ENCODE measurements around the gene CALD1.

The CALD1 gene

DNA sequence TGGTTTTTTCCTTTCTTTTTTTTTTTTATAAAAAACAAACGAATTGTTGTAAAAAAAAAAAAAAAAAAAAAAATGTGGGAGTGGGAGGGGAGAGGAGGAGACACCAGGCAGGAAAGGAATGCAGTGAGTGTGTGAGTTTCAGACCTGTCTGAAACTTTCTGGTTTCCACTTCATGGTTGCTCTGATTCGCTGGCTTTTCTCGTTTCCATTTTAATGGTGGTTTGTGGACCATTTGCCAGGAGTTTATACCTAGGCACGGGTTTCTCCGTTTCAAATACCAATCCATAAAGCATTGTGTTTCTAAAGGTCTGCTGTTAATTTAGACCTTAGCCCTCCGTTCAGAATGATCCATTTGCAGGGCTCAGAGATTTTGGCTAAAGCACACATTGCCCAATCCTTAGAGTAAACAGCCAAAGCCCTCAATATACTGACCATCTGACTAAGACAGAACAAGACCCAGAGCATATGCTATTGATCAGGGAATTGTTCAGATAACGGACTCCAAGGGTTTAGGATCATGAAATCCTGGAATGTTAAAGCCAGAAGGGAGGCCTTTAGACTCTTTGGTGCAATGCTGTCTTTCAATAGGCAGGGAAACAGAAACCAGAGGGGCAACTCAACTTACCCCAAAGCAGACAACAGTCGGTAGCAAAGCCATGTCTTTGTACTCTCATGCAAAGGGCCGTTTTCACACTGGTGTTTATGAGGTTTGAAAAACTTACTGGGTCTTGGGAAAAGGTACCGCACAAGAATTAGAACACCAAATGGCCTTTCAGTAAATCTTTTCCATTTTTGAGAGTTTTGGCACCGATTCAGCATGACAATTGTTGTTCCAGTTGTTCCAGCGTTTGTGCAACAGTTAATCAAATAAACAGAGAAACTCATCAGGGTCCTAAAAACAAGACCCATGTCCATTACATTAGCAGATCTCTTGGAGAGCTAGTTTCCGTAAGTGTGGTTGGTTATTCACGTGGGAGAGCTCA lies 112.6 kb downstream of the CALD1 start:
- Mint-ChIP-seq H3K9me3 (ENCODE audit: low read depth) (peaks cover 11% of the 10 kb centered on the region), H3K27me3 (peaks cover 8% of the 10 kb centered on the region), H3K36me3 (peaks cover 9% of the 10 kb centered on the region), H3K4me3 (no peak overlapping the region), H3K27ac (no peak overlapping the region), H3K4me1 (ENCODE audit: low read depth) (peaks cover 8% of the 10 kb centered on the region)

DNA sequence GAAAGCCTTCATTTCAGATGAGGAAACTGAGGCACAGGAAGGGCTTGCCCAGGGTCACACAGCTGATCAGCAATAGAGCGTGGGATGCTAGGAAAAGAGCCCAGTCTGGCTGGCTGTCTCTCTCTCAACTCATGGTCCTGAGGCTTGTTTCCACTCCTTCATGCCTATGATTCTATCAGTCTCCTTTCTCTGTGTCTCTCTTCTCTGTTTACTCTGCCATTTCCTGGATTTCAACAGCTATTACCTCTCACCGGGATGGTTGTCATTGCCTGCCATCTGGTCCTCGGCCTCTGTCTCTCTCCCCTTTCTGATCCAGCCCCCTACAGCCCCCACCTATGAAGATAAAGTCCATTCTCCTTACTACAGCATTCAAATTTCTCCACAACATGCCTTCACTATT lies 113.5 kb downstream of the CALD1 start:
- Mint-ChIP-seq H3K36me3 (peaks cover 9% of the 10 kb centered on the region), H3K27ac (no peak overlapping the region), H3K4me3 (no peak overlapping the region), H3K9me3 (ENCODE audit: low read depth) (peaks cover 11% of the 10 kb centered on the region), H3K27me3 (peaks cover 8% of the 10 kb centered on the region), H3K4me1 (ENCODE audit: low read depth) (peaks cover 4% of the 10 kb centered on the region)

DNA sequence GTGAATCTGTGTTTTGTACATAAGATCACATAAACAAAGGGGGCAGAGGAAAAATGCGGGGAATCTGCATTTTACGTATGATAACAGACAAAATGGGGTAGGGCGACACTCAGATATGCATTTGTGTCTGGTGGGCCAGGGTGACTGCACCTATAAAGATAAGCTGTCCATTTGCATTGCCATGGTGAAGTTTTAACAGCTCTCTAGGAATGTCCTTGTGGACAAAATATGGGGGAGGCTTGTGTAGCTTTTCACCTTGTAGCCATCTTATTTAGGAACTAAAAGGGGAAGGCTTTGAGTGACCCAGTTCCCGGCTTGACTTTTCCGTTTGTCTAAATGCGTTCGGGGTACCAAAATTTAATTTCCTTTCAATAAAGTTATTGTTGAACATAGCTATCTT lies 114.5 kb downstream of the CALD1 start:
- H3K27ac Mint-ChIP-seq, result no peak overlapping the region

DNA sequence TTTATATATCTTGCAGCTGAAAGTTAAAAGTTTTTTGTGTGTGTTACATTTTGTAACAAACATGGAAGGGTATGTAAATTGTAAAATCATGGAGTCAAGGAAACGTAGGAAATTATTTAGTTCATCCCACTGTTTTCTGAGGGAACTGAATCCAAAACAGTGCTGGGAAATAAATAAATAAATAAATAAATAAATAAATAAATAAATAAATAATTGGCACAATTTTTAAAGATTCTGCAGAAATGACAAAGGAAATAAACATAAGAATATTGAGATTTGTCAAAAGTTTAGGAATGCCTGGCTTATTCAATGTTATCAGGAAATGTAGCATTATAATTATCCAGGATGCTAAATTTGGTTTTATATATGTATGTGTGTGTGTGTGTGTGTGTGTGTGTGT lies 115.5 kb downstream of the CALD1 start:
- H3K9me3 Mint-ChIP-seq (ENCODE audit: low read depth), result peaks cover 11% of the 10 kb centered on the region
- H3K36me3 Mint-ChIP-seq, result peaks cover 9% of the 10 kb centered on the region
- peaks cover 8% of the 10 kb centered on the region for H3K27me3 Mint-ChIP-seq
- peaks cover 4% of the 10 kb centered on the region for H3K4me1 Mint-ChIP-seq (ENCODE audit: low read depth)
- no peak overlapping the region for H3K27ac Mint-ChIP-seq
- H3K4me3 Mint-ChIP-seq, result no peak overlapping the region

More for the DNA sequence above, 114.5 kb downstream of the CALD1 start:
- Mint-ChIP-seq H3K36me3 (peaks cover 9% of the 10 kb centered on the region), H3K4me3 (no peak overlapping the region), H3K27me3 (peaks cover 8% of the 10 kb centered on the region), H3K9me3 (ENCODE audit: low read depth) (peaks cover 11% of the 10 kb centered on the region), H3K4me1 (ENCODE audit: low read depth) (peaks cover 4% of the 10 kb centered on the region)

DNA sequence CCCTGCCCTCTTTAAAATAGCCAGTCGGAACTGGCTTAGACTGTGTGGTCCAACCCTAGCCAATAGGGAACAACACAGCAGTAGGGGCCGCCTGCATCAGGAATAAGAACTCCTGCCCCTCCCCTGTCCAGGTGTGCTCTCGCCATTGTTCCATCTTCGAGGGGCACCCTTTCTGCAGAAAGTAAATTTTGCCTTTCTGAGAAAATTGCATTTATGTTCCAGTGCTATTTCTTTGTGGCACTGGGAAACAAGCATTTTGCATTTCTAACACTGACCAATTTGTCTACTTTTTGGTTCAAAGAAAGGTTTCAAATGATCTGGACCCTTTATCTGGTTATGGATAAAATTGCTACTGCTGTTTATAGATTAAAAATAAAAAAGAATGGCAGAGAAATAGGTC lies 116.6 kb downstream of the CALD1 start:
- Mint-ChIP-seq H3K4me1 (ENCODE audit: low read depth) (peaks cover 2% of the 10 kb centered on the region), H3K27me3 (peaks cover 7% of the 10 kb centered on the region), H3K27ac (no peak overlapping the region), H3K36me3 (peaks cover 9% of the 10 kb centered on the region), H3K9me3 (ENCODE audit: low read depth) (peaks cover 11% of the 10 kb centered on the region), H3K4me3 (no peak overlapping the region)

DNA sequence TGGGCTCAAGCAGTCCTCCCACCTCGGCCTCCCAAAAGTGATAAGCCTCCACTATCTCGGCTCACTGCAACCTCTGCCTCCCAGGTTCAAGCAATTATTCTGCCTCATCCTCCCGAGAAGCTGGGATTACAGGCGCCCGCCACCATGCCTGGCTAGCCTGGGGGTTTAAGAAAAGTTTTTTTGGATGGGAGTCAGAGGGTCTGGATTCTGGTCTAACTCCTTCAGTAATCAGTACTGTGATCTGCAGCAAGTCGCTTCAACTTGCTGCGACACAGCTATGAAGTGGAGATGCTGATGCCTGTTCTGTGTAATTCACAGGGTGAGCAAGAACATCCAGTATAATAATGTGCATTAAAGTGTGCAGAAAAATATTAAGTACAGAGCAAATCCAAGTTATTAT lies 118.5 kb downstream of the CALD1 start:
- Mint-ChIP-seq H3K4me1 (ENCODE audit: low read depth) (no peaks in the 10 kb centered on the region), H3K4me3 (no peak overlapping the region), H3K27ac (no peak overlapping the region), H3K27me3 (peaks cover 5% of the 10 kb centered on the region), H3K36me3 (peaks cover 9% of the 10 kb centered on the region), H3K9me3 (ENCODE audit: low read depth) (peaks cover 11% of the 10 kb centered on the region)

DNA sequence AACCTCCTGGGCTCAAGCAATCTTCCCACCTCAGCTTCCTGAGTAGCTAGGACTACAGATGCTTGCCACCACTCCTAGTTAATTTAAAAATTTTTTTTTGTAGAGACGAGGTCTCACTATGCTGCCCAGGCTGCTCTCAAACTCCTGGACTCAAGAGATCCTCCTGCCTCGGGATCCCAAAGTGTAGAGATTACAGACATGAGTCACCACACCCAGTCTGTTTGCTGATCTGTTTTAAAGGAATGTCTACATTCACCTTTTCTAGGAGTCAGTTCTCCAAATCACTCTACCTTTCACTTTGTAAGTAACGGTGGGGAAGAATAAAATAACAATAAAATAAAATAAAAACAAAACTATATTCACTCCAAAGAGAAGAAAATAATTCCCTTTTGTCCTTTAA lies 120.3 kb downstream of the CALD1 start:
- Mint-ChIP-seq H3K27ac (no peak overlapping the region), H3K27me3 (no peaks in the 10 kb centered on the region), H3K9me3 (ENCODE audit: low read depth) (peaks cover 11% of the 10 kb centered on the region), H3K4me1 (ENCODE audit: low read depth) (no peaks in the 10 kb centered on the region), H3K36me3 (peaks cover 6% of the 10 kb centered on the region), H3K4me3 (no peak overlapping the region)

DNA sequence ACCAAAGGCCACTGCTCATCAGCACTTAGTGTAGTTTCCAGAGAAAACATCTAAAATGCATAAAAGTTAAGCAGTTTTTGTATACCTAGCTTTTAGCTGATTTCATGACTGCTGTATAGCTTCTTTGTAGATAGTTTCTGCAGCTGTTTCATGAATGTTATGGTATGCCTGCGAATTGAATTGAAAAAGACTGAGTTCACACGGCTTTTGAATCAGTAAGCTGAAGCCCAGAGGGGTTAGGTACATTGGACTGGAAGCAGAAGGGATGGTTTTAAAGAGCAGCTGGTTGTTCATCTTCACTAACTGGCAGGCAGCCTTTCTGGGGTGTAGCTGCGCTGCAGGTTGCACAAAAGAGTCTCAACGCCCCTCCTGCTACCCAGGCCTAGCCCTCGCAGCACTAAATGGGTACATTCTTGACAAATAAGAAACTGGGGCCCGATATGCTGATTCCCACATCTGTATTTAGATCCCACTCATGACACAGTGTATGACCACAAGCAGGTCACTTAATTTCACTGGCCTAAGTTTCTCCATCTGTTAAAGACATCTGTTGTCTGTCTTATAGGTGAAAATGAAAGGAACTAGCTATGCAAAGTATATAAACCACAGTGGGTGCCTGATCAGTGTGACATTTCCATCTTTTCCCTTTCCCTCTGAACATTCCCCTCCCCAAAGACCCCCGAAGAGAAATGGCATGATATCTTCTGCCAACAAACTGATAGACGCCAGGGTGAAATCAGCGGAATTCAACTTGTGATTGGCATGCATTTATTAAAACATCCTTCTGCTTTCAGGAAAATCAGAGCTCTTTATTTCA lies 120.9 kb downstream of the CALD1 start:
- H3K4me1 Mint-ChIP-seq (ENCODE audit: low read depth), result no peaks in the 10 kb centered on the region
- peaks cover 11% of the 10 kb centered on the region for H3K9me3 Mint-ChIP-seq (ENCODE audit: low read depth)
- no peaks in the 10 kb centered on the region for H3K27me3 Mint-ChIP-seq
- H3K27ac Mint-ChIP-seq, result no peak overlapping the region
- no peak overlapping the region for H3K4me3 Mint-ChIP-seq
- peaks cover 6% of the 10 kb centered on the region for H3K36me3 Mint-ChIP-seq

DNA sequence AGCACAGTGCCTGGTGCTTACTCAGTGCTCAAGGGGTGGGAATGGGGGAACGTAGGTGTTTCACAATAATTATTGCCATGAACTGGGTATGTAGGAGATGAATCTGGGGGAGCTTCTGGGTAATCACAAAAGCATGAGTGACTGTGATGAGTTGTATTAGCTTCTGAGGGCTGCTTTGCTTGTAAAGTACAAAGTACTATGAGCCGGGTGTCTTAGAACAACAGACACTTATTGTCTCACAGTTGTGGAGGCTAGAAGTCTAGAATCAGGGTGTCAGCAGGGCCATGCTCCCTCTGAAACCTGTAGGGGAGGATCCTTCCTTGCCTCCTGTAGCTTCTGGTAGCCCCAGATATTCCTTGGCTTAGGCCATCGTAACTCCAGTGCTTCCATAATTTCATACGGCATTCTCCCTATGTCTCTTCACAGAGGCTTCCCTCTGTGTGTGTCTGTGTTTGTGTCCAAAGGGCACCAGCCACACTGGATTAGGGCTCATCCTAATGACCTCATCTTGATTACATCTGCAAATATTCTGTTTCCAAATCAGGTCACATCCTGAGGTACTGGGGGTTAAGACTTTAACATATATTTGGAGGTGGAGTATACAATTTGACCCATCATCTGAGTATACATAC lies 122.1 kb downstream of the CALD1 start:
- Mint-ChIP-seq H3K36me3 (peaks cover 1% of the 10 kb centered on the region), H3K4me1 (ENCODE audit: low read depth) (no peaks in the 10 kb centered on the region), H3K4me3 (no peak overlapping the region), H3K9me3 (ENCODE audit: low read depth) (peaks cover 3% of the 10 kb centered on the region), H3K27me3 (no peaks in the 10 kb centered on the region), H3K27ac (no peak overlapping the region)

DNA sequence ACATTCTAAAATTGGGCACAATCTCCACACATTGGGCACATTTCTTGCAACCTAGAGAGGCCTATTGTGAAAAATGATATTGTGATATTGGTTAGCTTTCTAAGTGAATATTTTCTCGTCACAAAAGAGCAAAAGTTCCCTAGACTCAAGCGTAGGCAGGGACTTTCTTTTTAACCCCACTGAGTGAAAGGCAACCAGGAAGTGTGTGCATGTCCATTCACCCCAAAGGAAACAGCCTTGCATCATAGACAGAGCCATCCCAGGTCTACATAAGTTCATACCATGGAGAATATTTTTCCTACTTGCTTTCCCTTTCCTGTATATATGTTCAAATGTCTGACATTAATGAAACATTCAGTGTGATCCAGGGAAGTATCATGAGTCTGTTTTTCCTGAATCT lies 122.6 kb downstream of the CALD1 start:
- Mint-ChIP-seq H3K4me3 (no peak overlapping the region), H3K36me3 (no peaks in the 10 kb centered on the region)

DNA sequence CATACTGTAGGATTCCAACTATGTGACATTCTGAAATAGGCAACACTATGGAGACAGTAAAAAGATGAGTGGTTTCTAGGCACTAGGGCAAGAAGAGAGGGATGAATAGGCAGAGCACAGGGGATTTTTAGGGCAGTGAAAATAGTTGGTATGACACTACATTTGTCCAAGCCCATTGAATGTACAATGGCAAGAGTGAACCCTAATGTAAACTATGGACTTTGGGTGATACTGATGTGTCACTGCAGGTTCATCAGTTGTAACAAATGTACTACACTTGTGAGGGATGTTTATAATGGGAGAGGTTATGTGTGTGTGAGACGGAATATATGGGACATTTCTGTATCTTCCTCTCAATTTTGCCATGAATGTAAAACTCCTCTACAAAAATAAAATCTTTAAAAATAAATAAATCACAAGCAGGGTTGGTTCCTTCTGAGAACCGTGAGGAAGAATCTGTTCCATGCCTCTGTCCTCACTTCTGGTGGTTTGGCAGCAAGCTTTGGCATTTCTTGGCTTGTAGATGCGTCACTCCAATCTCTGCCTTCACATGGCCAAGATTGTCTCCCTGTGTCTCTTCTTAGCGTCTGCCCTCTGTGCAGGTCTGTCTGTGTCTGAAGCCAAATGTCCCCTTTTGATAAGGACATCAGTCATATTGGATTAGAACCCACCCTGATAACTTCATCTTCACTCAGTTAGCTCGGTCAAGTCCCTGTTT lies 123.8 kb downstream of the CALD1 start:
- H3K4me3 Mint-ChIP-seq, result no peak overlapping the region
- no peak overlapping the region for H3K27ac Mint-ChIP-seq
- H3K9me3 Mint-ChIP-seq (ENCODE audit: low read depth), result no peaks in the 10 kb centered on the region
- H3K36me3 Mint-ChIP-seq, result no peaks in the 10 kb centered on the region
- no peaks in the 10 kb centered on the region for H3K27me3 Mint-ChIP-seq
- no peaks in the 10 kb centered on the region for H3K4me1 Mint-ChIP-seq (ENCODE audit: low read depth)

More for the DNA sequence above, 122.6 kb downstream of the CALD1 start:
- H3K9me3 Mint-ChIP-seq (ENCODE audit: low read depth), result no peaks in the 10 kb centered on the region
- H3K27ac Mint-ChIP-seq, result no peak overlapping the region
- no peaks in the 10 kb centered on the region for H3K27me3 Mint-ChIP-seq
- H3K4me1 Mint-ChIP-seq (ENCODE audit: low read depth), result no peaks in the 10 kb centered on the region

DNA sequence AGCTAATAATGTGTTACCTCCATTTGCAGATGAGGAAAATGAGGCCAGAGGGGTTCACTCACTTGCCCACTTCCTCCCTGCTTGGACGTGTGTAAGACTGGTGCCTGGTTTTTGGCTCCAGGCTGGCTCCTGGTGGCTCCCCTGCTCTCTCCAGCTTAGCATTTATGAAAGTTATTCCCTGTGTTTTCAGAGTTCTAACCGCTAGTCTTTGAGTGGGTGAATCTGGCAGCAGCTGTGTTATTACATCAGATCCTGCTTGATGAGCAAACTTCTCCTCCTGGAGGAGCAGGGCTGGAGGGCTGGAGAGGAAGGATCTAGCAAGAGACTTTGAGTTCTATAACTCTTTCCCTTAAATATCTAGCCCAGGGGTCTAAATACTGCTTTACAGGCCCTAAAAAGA lies 125.9 kb downstream of the CALD1 start:
- no peak overlapping the region for H3K27ac Mint-ChIP-seq
- no peaks in the 10 kb centered on the region for H3K27me3 Mint-ChIP-seq

DNA sequence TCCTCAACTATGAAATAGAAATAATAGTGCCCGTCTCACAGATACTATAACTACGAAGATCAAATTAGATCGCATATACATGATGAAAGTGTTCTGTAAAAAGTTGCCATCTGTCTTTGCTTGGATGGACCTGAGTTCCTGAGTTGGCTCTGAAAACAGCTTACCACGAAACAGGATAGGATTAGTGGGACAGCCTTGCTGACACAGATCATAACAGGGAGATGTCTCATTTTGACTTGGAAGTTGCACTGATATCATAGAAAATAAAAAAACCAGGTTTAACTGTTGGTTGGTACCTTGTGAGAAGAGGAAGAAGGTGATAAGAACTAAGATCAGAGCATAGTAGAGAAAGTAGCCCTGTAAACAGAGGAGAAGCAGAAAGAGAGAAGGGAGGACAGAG lies 127.6 kb downstream of the CALD1 start:
- H3K9me3 Mint-ChIP-seq (ENCODE audit: low read depth), result no peaks in the 10 kb centered on the region
- H3K27ac Mint-ChIP-seq, result no peak overlapping the region
- no peaks in the 10 kb centered on the region for H3K27me3 Mint-ChIP-seq
- no peak overlapping the region for H3K4me3 Mint-ChIP-seq
- no peaks in the 10 kb centered on the region for H3K36me3 Mint-ChIP-seq
- no peaks in the 10 kb centered on the region for H3K4me1 Mint-ChIP-seq (ENCODE audit: low read depth)

More for the DNA sequence above, 125.9 kb downstream of the CALD1 start:
- Mint-ChIP-seq H3K9me3 (ENCODE audit: low read depth) (no peaks in the 10 kb centered on the region), H3K4me3 (no peak overlapping the region), H3K4me1 (ENCODE audit: low read depth) (no peaks in the 10 kb centered on the region), H3K36me3 (no peaks in the 10 kb centered on the region)

DNA sequence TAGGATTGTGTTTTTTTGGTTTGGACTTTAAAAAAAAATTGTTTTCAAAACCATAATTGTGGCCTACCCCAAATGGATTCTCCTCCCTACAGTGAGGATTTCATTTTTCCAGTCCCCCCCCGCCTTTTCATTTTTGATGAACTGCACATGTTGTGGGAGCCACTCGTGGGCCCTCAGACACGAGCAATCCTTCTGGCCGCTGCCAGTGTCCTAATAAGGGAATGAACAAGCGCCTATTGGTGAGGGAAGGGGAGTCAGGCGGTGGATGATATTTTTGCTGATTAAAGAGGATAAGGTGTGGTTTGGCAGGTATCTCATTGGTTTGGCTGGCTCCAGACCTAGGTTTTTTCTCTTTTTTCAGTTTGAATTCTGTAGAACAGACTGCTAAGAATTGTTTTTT lies 128.2 kb downstream of the CALD1 start:
- Mint-ChIP-seq H3K27ac (no peak overlapping the region), H3K27me3 (no peaks in the 10 kb centered on the region), H3K9me3 (ENCODE audit: low read depth) (no peaks in the 10 kb centered on the region), H3K4me1 (ENCODE audit: low read depth) (no peaks in the 10 kb centered on the region), H3K4me3 (no peak overlapping the region), H3K36me3 (no peaks in the 10 kb centered on the region)

Data from activated naive CD8-positive, alpha-beta T cell (primary cell).